Globus pallidus (tissue), 1 donor: ENCODE data around the gene DNAH12.

ENCODE experiments used
- DNase-seq: peaks from one replicate; pipeline ENCODE4 v3.0.0-alpha.2; 2015; ENCODE audit warnings: low spot score

Gene DNAH12, protein sequence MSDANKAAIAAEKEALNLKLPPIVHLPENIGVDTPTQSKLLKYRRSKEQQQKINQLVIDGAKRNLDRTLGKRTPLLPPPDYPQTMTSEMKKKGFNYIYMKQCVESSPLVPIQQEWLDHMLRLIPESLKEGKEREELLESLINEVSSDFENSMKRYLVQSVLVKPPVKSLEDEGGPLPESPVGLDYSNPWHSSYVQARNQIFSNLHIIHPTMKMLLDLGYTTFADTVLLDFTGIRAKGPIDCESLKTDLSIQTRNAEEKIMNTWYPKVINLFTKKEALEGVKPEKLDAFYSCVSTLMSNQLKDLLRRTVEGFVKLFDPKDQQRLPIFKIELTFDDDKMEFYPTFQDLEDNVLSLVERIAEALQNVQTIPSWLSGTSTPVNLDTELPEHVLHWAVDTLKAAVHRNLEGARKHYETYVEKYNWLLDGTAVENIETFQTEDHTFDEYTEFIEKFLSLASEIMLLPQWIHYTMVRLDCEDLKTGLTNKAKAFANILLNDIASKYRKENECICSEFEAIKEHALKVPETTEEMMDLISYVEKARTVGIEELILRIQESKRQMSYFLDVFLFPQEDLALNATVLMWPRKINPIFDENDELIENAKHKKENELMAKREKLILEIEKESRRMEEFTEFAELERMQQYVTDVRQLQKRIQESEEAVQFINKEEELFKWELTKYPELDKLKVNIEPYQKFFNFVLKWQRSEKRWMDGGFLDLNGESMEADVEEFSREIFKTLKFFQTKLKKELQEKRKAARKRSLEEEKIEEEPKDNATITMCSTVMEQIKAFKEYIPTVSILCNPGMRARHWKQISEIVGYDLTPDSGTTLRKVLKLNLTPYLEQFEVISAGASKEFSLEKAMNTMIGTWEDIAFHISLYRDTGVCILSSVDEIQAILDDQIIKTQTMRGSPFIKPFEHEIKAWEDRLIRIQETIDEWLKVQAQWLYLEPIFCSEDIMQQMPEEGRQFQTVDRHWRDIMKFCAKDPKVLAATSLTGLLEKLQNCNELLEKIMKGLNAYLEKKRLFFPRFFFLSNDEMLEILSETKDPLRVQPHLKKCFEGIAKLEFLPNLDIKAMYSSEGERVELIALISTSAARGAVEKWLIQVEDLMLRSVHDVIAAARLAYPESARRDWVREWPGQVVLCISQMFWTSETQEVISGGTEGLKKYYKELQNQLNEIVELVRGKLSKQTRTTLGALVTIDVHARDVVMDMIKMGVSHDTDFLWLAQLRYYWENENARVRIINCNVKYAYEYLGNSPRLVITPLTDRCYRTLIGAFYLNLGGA (N-terminal part only)

GRCh38 chr3:57544181-57545125, at the start of gene DNAH12:
TSS of gene DNAH12 (minus strand) at chr3:57544344. CDS start at chr3:57542870, 1,474 bp downstream.
- DNase-seq = no peak

- DNase-seq = no peak
Measured at GRCh38 chr3:57592306-57592705, 48.2 kb upstream of the DNAH12 start.

DNA sequence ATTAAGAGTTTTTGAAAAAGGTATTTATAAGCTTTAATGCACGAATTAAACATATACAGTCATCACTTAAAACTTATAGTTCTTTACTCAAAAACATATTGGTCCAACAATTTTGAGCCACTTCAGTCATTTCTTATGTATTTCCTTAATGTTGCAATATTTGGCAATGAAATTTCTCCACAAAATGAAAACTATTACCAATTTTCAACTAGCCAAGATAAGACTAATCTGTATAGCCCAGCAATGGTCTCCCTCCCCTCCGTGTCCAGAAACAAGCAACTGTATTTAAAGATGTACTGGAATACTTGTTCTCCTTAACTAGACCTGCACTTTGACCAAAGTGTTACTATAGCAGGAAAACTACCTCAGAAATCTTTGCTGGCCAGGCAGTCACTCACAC, 43.8 kb upstream of the DNAH12 start:
- DNase-seq = no peak

GRCh38 chr3:57586778-57587177, 42.6 kb upstream of the DNAH12 start:
- DNase-seq = no peak

GRCh38 chr3:57583544-57583943, 39.4 kb upstream of the DNAH12 start:
- DNase-seq = no peak

DNA sequence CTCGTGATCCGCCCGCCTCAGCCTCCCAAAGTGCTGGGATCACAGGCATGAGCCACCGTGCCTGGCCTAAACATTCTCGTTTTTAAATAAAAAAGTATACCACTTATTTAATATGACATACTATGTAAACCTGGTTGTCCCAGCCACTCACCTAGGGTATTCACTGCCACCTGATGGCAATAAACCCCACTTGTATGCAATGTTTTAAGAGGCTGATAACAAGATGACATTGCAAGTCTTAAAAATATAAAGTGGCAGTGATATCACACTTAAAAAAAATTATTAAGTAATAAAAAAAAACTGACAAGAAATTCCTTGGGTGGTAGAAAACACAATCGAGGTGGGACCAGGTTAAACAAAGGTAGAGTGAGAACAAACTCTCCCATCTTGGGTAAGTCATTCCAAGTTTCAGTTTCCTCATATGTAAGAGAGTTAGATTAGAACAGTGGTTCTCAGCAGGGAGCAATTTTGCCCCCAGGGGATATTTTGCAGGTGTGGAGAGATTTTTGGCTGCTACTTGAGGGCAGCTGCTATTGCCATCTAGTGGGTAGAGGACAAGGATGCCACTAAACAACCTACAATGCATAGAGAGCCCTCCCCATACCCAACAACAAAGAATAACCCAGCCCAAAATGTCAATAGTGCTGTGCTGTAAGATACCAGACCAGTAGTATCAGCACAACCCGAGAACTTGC, 38.5 kb upstream of the DNAH12 start:
- DNase-seq = no peak

GRCh38 chr3:57577801-57578200, 33.7 kb upstream of the DNAH12 start:
- DNase-seq = no peak

DNA sequence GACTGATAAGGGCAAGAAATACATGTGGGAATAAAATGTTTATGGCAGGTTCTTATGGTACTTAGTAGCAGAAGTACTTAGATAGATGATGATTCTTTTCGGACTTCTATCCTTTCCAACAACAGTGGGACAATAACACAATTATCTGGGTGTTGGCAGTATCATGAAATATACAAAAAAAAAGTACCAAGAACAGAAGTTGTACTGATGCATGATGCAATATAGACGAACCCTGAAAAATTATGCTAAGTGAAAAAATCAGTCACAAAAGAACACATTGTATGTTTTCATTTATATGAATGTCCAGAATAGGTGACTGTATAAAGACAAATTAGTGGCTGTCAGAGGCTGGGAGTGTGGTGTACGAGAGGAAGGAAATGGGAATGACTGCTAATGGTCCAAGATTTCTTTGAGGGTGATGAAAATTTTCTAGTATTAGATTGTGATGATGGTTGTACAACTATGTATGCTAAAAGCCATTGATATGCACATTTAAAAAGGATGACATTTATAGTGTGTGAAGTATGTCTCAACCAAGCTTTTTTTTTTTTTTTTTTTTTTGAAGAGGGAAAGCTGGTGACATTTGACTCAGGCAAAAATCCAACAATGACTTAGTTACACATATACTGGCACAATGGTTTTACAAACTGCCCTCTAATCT, 32.0 kb upstream of the DNAH12 start:
- DNase-seq = peak; percentile 67

DNA sequence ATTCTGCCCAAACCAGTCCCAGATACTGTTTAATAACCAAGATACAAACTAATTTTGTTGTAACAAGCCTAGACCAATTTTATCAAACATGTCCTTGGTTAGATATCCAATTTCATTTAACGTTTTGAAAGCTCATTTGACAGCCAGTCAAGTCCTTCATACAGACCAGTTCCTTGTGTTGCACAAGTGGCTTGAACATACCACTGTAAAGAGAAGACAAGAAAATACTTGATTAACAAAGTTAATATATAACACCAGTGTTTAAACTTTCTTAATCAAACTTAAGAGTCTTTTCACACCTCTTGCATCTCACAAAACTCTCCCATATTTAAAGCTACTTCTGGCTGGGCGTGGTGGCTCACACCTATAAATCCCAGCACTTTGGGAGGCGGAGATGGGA, 28.0 kb upstream of the DNAH12 start:
- no peak for DNase-seq

- no peak for DNase-seq
Measured at GRCh38 chr3:57570878-57571277, 26.7 kb upstream of the DNAH12 start.

GRCh38 chr3:57569859-57570450, 25.8 kb upstream of the DNAH12 start:
- no peak for DNase-seq

DNA sequence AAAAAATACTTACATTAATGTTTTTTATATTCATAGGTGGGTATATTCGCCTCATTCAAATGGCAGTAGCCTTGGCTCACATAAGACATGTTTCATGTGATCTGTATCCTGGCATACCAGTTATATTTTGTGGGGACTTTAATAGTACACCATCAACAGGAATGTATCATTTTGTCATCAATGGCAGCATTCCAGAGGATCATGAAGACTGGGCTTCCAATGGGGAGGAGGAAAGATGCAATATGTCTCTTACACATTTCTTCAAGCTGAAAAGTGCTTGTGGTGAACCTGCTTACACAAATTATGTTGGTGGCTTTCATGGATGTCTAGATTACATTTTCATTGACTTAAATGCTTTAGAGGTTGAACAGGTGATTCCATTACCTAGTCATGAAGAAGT, 15.4 kb upstream of the DNAH12 start:
- no peak for DNase-seq

- DNase-seq = no peak
Measured at GRCh38 chr3:57557085-57557537, 13.0 kb upstream of the DNAH12 start.

GRCh38 chr3:57556459-57557084, 12.4 kb upstream of the DNAH12 start:
- DNase-seq = no peak

DNA sequence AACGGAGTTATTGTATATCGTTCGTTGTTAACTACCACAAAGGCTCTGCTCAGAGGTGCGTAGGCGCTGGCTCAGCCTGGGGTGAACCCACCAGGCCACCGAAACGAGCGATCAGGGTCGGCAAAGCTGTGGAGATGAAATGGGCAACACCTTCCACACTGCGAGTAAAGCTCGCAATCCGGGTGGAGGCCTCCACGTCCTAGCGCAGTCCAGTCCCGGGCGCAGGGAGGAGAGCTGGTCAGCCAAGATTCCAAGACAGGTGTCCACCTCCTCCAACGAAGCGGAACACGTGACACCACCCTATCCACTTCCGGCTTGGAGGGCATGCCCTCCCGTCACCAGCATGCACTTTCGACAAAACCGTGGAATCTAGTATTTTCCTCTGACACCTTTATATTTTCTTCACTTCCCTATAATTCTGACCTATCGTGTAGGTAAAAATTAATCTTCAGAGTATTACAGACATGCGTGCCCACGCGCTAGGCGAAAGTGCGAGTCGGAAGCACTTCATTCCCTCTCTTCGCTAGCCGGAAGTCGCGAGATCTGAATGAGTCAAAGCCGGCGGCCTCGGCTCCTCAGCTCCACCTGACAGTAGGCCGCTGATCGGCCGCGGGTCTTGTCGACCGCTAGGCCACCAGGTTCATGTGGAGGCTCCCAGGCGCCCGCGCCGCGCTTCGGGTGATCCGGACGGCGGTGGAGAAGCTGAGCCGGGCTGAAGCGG, 11.8 kb upstream of the DNAH12 start, which contains the start of gene PDE12:
PDE12 (plus strand) TSS at position 537 of the 721 bp plus-strand sequence; CDS start at position 643, 106 bp downstream.
- DNase-seq = peak; percentile 89

DNA sequence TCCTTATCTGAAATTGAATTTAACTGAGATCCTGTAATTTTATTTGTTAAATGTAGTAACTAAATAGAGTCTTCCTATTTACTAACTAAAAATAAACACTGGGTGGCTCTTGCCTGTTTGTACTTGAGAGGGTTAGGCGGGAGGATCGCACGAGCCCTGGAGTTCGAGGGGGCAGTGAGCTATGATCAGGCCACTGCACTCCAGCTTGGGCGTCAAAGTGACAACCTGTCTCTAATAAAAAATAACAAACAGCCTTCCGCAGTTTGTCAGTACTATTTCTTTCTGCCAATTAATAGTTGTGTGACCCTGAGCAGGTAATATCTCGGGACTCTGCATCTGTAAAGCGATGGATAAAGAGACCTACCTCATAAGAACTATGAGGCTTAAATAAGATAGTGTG, 11.2 kb upstream of the DNAH12 start:
- no peak for DNase-seq

GRCh38 chr3:57546616-57547015, 2.5 kb upstream of the DNAH12 start:
- no peak for DNase-seq

DNA sequence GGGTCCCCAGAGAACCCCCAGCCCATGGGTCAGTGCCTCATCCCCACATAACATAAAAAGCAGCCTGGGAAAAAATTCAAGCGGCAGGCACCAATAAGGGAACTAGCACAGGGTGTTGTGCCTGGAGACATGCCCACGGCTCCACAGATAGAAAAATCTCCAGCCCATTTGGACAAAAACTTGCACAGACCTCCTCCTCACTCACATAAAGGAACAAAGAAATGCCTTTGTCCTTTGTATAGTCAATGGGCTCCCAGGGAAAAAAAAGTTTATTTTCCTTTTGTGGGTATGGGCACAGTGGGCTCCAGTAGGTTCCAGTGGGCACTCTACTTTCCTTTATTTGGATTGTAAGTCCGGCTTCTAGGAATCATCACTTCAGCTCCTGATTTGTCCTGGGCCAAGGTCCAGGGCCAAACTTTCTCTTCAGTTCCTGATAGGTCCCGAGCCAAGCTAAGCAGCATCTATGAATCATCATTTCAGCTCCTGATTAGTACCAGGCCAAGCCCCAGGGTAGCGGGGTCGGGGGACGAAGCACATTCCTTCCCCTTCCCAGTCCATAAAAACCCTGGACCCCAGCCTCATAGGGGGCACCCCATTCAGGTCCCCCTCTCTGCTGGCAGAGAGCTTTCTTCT, 1.6 kb upstream of the DNAH12 start:
- DNase-seq = peak; percentile 68
